Parathyroid adenoma (tissue), 2 donors: Measurements from ENCODE around the gene TMEM236.

ENCODE experiments used
- H2AFZ ChIP-seq: fragments of 300-600 bp; sonication (generic); one replicate; pipeline ENCODE4 v1.7.0; 2017; ENCODE audit warnings: antibody characterized with exemption, mild to moderate bottlenecking
- H3K27ac ChIP-seq: fragments of 300-600 bp; sonication (generic); one replicate; pipeline ENCODE4 v1.7.0; 2017
- H3K27me3 ChIP-seq: fragments of 300-600 bp; sonication (generic); one replicate; pipeline ENCODE4 v1.7.0; 2017; ENCODE audit warnings: low read length; ENCODE audit not compliant: control insufficient read depth, insufficient read depth
- H3K36me3 ChIP-seq: fragments of 300-600 bp; sonication (generic); one replicate; pipeline ENCODE4 v1.7.0; 2017; ENCODE audit warnings: low read length; ENCODE audit not compliant: control insufficient read depth, insufficient read depth
- H3K4me1 ChIP-seq: fragments of 300-600 bp; sonication (generic); one replicate; pipeline ENCODE4 v1.7.0; 2017; ENCODE audit warnings: control low read depth
- H3K4me2 ChIP-seq: fragments of 300-600 bp; sonication (generic); one replicate; pipeline ENCODE4 v1.7.0; 2017; ENCODE audit warnings: low read length
- H3K4me3 ChIP-seq: fragments of 300-600 bp; sonication (generic); one replicate; pipeline ENCODE4 v1.7.0; 2017; ENCODE audit warnings: low read depth, low read length
- H3K79me2 ChIP-seq: fragments of 300-600 bp; sonication (generic); one replicate; pipeline ENCODE4 v1.7.0; 2017; ENCODE audit warnings: control low read depth
- H3K9ac ChIP-seq: fragments of 300-600 bp; sonication (generic); one replicate; pipeline ENCODE4 v1.7.0; 2017; ENCODE audit warnings: mild to moderate bottlenecking
- H3K9me3 ChIP-seq: fragments of 300-600 bp; sonication (generic); one replicate; pipeline ENCODE4 v1.7.0; 2017; ENCODE audit warnings: low read length; ENCODE audit not compliant: control insufficient read depth
- CTCF ChIP-seq: fragments of 300-600 bp; sonication (generic); IDR thresholded peaks from one replicate; pipeline ENCODE4 v1.7.0; 2017; ENCODE audit warnings: antibody characterized with exemption, mild to moderate bottlenecking
- donor health status: primary hyperparathyroidism.

The TMEM236 gene

DNA sequence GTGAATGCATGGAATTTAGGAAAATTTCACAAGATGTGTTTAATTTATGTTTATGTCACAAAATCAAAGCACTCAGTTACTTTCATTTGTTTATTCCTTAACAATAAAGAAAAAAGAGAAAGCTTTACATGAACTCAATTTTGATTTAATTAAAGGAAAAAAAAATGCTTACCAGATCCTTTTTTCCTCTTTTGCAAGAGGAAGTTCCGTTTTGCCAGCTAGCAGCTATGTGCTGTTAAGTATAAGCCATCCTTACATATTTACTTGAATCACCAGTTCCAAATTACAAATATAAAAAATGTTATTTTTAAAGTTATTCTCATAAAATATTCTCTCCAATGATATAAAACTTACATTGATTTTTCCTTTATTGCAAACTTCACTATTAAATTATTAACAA lies 69.9 kb downstream of the TMEM236 start:
- no peak overlapping the region for H3K4me3 ChIP-seq
- H3K4me2 ChIP-seq, result no peak overlapping the region
- TF ChIP-seq CTCF, result no peak
- no peak overlapping the region for H3K9ac ChIP-seq
- no peaks in the 10 kb centered on the region for H3K27me3 ChIP-seq
- H3K27ac ChIP-seq, result no peak overlapping the region
- no peak overlapping the region for H2AFZ ChIP-seq
- no peaks in the 10 kb centered on the region for H3K79me2 ChIP-seq
- H3K4me1 ChIP-seq, result no peaks in the 10 kb centered on the region
- no peaks in the 10 kb centered on the region for H3K36me3 ChIP-seq
- no peaks in the 10 kb centered on the region for H3K9me3 ChIP-seq

DNA sequence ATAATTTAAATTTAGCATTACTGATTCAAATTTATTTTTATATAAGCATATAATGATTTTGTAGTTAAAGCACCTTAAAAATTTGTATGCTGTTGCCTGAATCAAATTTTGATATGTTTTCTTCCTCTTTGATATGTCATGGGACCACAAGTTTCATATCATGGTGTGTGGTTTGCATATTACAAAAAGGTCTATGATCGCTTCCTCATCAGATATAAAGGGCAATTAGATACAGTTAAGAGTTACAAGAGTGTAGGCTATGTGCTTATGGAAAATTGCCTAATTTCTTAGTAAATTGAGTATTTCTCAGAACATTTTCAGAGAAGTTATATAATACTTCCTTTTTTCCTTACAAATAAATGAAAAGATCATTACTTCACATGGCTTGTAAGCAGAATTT lies 79.3 kb downstream of the TMEM236 start:
- H3K79me2 ChIP-seq, result no peaks in the 10 kb centered on the region
- H3K27ac ChIP-seq, result no peak overlapping the region
- no peak for TF ChIP-seq CTCF

GRCh38 chr10:17831896-17832295 lies 79.9 kb downstream of the TMEM236 start:
- H3K9me3 ChIP-seq, result no peaks in the 10 kb centered on the region
- H3K9ac ChIP-seq, result no peak overlapping the region
- no peak overlapping the region for H3K27ac ChIP-seq

More for the DNA sequence above, 79.3 kb downstream of the TMEM236 start:
- Histone ChIP-seq H3K9me3 (no peaks in the 10 kb centered on the region), H2AFZ (no peak overlapping the region), H3K4me1 (no peaks in the 10 kb centered on the region), H3K9ac (no peak overlapping the region), H3K4me3 (no peak overlapping the region), H3K36me3 (no peaks in the 10 kb centered on the region), H3K27me3 (no peaks in the 10 kb centered on the region), H3K4me2 (no peak overlapping the region)

GRCh38 chr10:17833656-17834055 lies 81.7 kb downstream of the TMEM236 start:
- Histone ChIP-seq H3K9ac (no peak overlapping the region), H3K4me1 (no peaks in the 10 kb centered on the region), H3K27ac (no peak overlapping the region), H3K4me2 (no peak overlapping the region), H2AFZ (no peak overlapping the region), H3K27me3 (no peaks in the 10 kb centered on the region), H3K4me3 (no peak overlapping the region), H3K79me2 (no peaks in the 10 kb centered on the region), H3K36me3 (no peaks in the 10 kb centered on the region), H3K9me3 (no peaks in the 10 kb centered on the region)
- no peak for TF ChIP-seq CTCF

More at GRCh38 chr10:17831896-17832295, 79.9 kb downstream of the TMEM236 start:
- no peaks in the 10 kb centered on the region for H3K4me1 ChIP-seq
- no peaks in the 10 kb centered on the region for H3K27me3 ChIP-seq
- H3K4me2 ChIP-seq, result no peak overlapping the region
- no peaks in the 10 kb centered on the region for H3K79me2 ChIP-seq
- H3K4me3 ChIP-seq, result no peak overlapping the region
- H3K36me3 ChIP-seq, result no peaks in the 10 kb centered on the region
- H2AFZ ChIP-seq, result no peak overlapping the region
- no peak for TF ChIP-seq CTCF

DNA sequence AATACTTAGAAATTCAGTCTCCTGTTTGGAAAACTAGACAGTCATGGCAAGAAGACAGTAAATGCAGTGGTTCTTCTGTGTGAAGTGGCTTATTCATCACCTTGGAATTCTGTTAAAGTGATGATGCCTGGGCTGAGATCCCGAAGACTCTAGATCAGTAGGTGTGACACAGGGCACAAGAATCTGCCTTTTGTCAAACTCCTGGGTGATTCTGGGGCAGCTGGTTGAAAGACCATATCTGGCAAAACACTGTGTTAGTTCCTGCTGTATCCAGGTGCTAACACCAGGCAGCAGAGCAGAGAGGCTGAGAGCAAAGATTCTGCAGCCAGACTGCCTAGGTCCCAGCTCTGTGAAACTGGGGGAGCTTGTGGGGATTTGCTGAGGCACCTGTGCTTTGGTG lies 83.7 kb downstream of the TMEM236 start:
- H3K9me3 ChIP-seq, result no peaks in the 10 kb centered on the region

More for the DNA sequence above, 83.7 kb downstream of the TMEM236 start:
- H3K4me1 ChIP-seq, result no peaks in the 10 kb centered on the region
- no peak overlapping the region for H2AFZ ChIP-seq
- no peak overlapping the region for H3K4me2 ChIP-seq
- no peak overlapping the region for H3K4me3 ChIP-seq
- H3K79me2 ChIP-seq, result no peaks in the 10 kb centered on the region
- H3K27me3 ChIP-seq, result no peaks in the 10 kb centered on the region
- no peak overlapping the region for H3K27ac ChIP-seq
- no peak overlapping the region for H3K9ac ChIP-seq
- no peaks in the 10 kb centered on the region for H3K36me3 ChIP-seq
- no peak for TF ChIP-seq CTCF
